G401.6 (cell line): ENCODE results near the gene ZNF205.
A peak's percentile ranks its signal among the peaks of the same experiment; 100 is the strongest.

Experiments used
- FAIRE-seq: peaks from 2 replicates; lab custom pipeline; 2012; peaks lifted over from hg19 to GRCh38; lab: Jason Lieb, UNC

Gene ZNF205

DNA sequence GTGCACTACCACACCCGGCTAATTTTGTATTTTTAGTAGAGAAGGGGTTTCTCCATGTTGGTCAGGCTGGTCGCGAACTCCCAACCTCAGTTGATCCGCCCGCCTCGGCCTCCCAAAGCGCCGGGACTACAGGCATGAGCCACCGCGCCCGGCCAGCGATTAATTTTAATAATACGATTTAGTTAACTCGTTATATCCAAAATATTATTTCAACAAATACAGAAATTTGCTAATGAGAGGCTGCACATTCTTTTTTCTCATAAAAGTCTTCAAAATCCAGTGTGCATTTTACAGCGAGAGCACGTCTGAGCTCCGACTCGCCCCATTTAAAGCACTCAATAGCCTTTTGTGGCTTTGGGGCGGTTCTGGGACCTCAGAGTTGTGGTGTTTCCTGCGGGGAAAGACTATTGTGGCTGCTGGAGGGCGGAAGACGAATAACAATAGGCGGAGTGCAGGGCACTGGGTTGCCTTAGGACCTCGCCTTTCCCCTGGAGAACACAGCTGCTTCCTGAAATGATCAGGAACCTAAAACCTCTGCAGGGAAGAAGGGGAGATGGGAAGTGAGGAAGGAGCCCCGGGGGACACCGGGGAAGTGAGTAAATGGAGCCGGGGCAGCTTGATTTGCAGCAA, 10.4 kb upstream of the ZNF205 start:
- FAIRE-seq = no peak

GRCh38 chr16:3106205-3106928, 6.0 kb upstream of the ZNF205 start:
- no peak for FAIRE-seq

- no peak for FAIRE-seq
Measured at GRCh38 chr16:3112881-3113574, 642 bp downstream of the ZNF205 start.

DNA sequence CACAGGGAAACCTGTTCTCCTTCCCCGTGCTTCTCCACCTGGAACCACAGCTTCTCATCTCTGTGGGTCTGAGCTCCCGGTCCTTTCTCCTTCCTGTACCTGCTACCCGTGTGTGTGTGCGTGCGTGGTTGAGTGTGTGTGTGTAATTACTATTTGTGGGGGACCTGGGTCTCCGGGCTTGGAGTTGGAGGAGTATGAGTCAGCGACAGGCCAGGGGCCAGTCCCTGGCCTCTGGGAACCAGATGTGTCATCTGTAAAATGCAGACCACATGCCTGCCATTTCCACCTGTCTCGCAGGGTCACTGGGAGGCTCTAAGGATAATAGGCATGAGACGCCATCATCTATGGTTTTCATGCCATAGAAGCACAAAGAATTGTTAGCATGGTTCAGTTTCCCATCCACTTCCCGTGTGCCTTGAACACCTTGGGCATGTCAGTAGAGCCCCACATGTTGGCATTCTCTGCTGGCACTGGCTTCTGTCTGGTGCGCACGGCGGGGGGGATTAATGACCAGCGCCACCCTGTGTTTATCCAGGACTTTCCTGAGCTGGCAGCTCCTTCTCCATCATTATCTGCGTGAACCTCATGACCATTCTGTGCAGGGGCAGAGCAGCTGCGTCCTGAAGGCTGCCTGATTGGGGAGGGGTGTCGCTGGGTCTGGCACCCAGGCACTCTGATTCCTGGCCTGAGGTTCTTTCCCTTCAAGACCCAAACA, 1.5 kb downstream of the ZNF205 start:
- no peak for FAIRE-seq

DNA sequence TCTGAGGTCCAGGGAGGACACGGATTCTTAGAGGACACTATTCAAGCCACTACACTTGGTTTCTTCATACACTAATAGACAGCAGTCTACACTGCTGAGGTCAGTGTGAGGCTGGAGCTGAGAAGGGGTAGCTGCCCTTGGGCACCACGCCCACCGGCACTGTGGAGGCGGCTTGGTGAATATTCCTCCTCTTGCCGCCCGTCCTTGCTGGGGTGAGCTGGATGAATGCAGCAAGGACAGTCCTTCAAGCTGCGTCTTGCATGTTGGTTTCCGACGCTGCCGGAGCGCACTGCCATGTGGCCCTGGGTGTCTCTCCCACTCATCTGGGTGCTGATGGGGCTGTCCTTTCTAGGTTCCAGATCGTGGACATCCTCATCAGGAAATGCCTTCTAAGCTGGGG, 2.6 kb downstream of the ZNF205 start:
- no peak for FAIRE-seq

GRCh38 chr16:3115561-3115960, 3.2 kb downstream of the ZNF205 start:
- FAIRE-seq = no peak

- no peak for FAIRE-seq
Measured at GRCh38 chr16:3118204-3118790, 5.9 kb downstream of the ZNF205 start.

GRCh38 chr16:3118846-3119245, 6.5 kb downstream of the ZNF205 start:
- no peak for FAIRE-seq

- no peak for FAIRE-seq
Measured at GRCh38 chr16:3119286-3119685, 6.9 kb downstream of the ZNF205 start.

DNA sequence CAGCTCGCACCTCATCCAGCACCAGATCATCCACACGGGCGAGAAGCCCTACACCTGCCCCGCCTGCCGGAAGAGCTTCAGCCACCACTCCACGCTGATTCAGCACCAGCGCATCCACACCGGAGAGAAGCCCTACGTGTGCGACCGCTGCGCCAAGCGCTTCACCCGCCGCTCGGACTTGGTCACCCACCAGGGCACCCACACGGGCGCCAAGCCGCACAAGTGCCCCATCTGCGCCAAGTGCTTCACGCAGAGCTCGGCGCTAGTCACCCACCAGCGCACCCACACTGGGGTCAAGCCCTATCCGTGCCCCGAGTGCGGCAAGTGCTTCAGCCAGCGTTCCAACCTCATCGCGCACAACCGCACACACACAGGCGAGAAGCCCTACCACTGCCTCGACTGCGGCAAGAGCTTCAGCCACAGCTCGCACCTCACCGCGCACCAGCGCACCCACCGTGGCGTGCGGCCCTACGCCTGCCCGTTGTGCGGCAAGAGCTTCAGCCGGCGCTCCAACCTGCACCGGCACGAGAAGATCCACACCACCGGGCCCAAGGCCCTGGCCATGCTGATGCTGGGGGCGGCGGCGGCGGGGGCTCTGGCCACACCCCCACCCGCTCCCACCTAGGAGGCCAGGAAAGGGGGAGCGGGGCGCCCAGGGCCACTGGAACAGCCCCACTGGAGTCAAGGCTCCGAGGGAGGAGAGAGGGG, 7.5 kb downstream of the ZNF205 start:
- no peak for FAIRE-seq

DNA sequence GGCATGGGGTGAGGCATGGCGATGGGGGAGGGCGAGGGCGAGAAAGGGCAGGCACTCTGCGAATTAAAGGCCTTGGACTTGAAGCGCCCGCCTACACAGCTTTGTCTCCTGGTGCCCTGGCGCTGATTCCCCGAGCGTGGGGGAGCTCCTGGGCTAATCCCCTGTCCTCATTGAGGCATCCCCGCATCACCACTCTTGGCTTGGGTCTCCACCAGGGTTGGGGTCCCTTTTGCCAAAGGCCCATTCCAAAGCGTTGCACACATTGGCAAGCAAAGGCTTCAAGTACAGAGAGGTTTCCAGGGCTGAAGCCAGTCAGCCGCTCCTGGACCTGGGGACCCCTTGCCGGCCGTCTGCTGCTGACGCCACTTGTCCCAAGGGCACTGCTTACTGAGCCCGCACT, 8.0 kb downstream of the ZNF205 start:
- FAIRE-seq = no peak

GRCh38 chr16:3121851-3122467, 9.6 kb downstream of the ZNF205 start:
- FAIRE-seq = no peak

DNA sequence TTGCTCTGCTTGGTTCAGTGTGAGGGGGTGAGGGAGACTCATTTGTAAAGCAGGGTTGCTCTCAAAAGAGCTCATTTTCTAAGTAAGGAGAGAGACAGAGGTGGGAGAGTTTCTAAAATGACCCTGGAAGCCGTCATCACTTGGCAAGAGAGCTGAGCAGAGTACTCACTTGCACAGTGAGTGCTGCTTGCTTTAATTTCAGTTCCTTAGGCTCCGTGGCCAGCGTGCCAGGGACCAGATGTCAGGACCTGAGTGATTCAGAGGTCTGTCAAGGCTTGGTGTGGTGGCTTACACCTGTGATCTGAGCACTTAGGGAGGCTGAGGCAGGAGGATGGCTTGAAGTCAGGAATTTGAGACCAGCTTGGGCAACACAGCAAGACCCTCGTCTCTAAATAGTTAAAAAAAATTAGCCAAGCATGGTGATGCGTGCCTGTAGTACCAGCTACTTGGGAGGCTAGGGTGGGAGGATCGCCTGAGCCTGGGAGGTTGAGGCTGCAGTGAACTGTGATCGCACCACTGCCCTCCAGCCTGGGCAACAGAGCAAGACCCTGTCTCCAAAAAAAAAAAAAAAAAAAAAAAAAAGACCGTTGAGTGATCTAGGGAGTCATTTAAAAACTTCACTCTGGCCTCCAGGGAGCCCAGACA, 10.7 kb downstream of the ZNF205 start:
- no peak for FAIRE-seq

GRCh38 chr16:3123986-3124886, 11.8 kb downstream of the ZNF205 start:
- peak; percentile 99 for FAIRE-seq

DNA sequence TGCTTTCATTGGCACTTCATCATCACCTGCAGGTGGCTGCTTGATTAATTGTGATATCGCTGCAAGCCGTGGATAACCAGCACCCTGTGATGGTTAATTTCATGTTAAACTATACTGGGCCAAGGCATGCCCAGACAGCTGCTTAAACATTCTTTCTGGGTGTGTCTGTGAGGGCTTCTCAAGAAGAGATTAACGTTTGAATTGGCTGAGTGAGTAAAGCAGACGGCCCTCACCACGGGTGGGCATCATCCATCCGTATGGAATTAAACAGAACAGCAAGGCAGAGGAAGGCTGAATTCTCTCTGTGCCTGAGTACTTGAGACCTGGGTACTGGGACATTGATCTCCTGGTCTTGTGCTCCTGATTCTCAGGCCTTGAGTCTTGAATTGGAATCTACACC, 15.4 kb downstream of the ZNF205 start:
- no peak for FAIRE-seq

GRCh38 chr16:3129137-3130131, 17.0 kb downstream of the ZNF205 start:
- peak; percentile 37 for FAIRE-seq

DNA sequence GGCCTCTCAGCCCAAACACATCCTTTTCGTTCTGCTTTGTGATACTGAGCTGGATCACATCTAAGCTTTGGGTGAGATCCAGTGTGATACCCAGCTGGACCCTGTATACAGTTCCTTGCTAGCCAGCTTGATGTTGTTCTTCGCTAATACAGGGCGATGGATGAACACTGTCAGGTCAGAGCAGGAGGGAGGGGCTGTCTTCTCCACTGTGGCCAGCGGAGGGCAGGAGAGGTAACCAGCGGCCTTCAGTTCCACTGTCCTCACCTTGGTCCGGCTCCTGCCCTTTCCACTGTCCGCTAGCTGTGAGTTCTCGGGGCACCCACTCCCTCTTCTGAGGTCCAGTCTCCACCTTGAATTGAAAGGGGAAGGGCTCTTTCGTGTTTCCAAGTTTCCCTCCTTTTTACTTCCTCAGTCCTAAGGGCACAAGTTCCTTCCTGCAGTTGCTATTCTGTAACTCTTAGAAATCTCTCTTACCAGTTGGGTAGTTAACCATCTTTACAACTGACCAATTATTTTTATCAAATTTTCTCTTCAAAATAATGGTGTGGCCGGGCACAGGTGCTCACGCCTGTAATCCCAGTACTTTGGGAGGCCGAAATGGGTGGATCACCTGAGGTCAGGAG, 19.5 kb downstream of the ZNF205 start:
- no peak for FAIRE-seq

DNA sequence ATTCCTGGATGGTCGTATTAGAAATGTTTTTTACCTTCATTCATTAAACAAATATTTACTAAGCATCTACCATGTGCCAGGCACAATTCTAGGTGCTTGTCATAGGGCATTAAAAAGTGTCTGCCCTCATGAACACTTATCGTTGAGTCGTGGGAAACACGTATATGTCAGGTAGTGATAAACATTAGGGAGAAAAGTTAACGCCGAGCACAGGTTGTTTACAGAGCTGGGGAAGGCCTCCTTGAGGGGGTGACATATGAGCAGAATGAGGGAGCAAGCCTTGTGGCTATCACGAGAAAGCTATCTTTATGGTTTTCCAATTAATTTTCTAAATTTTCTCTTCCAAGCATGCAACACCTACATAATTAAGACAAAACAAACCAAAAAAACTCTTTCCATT, 21.5 kb downstream of the ZNF205 start:
- no peak for FAIRE-seq
